Osteoblast (primary cell): Measurements from ENCODE around the gene CNTFR. TPM values are rescaled to one million over a fixed set of nuclear protein-coding genes. Genes with fewer than 3 reads are reported as not detected.

Experiments used
- DNase-seq: peaks from one replicate; pipeline ENCODE4 v3.0.0; 2011; ENCODE audit warnings: low spot score, mixed read lengths; ENCODE audit not compliant: insufficient read length; ENCODE audit errors: missing footprints
- H2AFZ ChIP-seq: 2 replicates; pipeline ENCODE4 v1.6.0; 2011; ENCODE audit warnings: mild to moderate bottlenecking, low read length
- H3K27ac ChIP-seq: 2 replicates; pipeline ENCODE4 v1.5.1; 2011; ENCODE audit warnings: mild to moderate bottlenecking, low read depth, low read length, moderate library complexity
- H3K27me3 ChIP-seq: 2 replicates; pipeline ENCODE4 v1.6.0; 2012; ENCODE audit warnings: mild to moderate bottlenecking, control low read depth, inconsistent platforms, low read length, moderate library complexity; ENCODE audit not compliant: insufficient read depth
- H3K36me3 ChIP-seq: 2 replicates; pipeline ENCODE4 v1.5.1; 2011; ENCODE audit warnings: mild to moderate bottlenecking, low read length, control low read depth, moderate library complexity; ENCODE audit not compliant: insufficient read depth
- H3K4me1 ChIP-seq: 2 replicates; pipeline ENCODE4 v1.5.1; 2011; ENCODE audit warnings: mild to moderate bottlenecking, low read length, control low read depth, moderate library complexity; ENCODE audit not compliant: insufficient read depth
- H3K4me2 ChIP-seq: 2 replicates; pipeline ENCODE4 v1.6.0; 2011; ENCODE audit warnings: mild to moderate bottlenecking, low read length; ENCODE audit not compliant: insufficient read depth
- H3K4me3 ChIP-seq: fragments of 200-600 bp; sonication (generic); 3 replicates; pipeline ENCODE4 v1.5.1; 2012; ENCODE audit warnings: mild to moderate bottlenecking, low read length, inconsistent platforms; ENCODE audit not compliant: insufficient read depth
- H3K79me2 ChIP-seq: 2 replicates; pipeline ENCODE4 v1.6.0; 2012; ENCODE audit warnings: mild to moderate bottlenecking, low read length, control low read depth, inconsistent platforms; ENCODE audit not compliant: insufficient read depth
- H3K9me3 ChIP-seq: 2 replicates; pipeline ENCODE4 v1.5.1; 2011; ENCODE audit warnings: low read depth, low read length, control low read depth
- H4K20me1 ChIP-seq: 2 replicates; pipeline ENCODE4 v1.6.0; 2012; ENCODE audit warnings: mild to moderate bottlenecking, low read length, control low read depth; ENCODE audit not compliant: insufficient read depth
- CTCF ChIP-seq: IDR thresholded peaks from 2 replicates; pipeline ENCODE4 v1.5.1; 2011; ENCODE audit warnings: mild to moderate bottlenecking, low read depth, low read length, moderate library complexity; ENCODE audit errors: extremely low read depth
- total RNA-seq: library from RNA; depleted of rRNA; stranded (reverse); fragments of >200 nt; gene quantifications from 2 replicates; pipeline ENCODE4 v1.2.3, GENCODE V29; 2012

Gene CNTFR
- total RNA-seq, 1 donor = not detected

GRCh38 chr9:34512131-34513078 lies 77.1 kb downstream of the CNTFR start:
- no peaks in the 10 kb centered on the region for H4K20me1 ChIP-seq
- no peak for TF ChIP-seq CTCF
- no peaks in the 10 kb centered on the region for H3K36me3 ChIP-seq
- H3K4me1 ChIP-seq = peaks cover 4% of the 10 kb centered on the region
- no peaks in the 10 kb centered on the region for H3K79me2 ChIP-seq
- no peak overlapping the region for H3K4me2 ChIP-seq
- no peak overlapping the region for H3K4me3 ChIP-seq
- peak; percentile 76 for DNase-seq
- H3K27me3 ChIP-seq = peaks cover 10% of the 10 kb centered on the region
- no peak overlapping the region for H3K27ac ChIP-seq
- H3K9me3 ChIP-seq = no peaks in the 10 kb centered on the region
- no peak overlapping the region for H2AFZ ChIP-seq

- Histone ChIP-seq H3K36me3 (no peaks in the 10 kb centered on the region), H3K4me1 (peaks cover 4% of the 10 kb centered on the region), H3K27ac (no peak overlapping the region), H3K27me3 (peaks cover 13% of the 10 kb centered on the region), H3K4me2 (no peak overlapping the region), H4K20me1 (no peaks in the 10 kb centered on the region), H3K79me2 (no peaks in the 10 kb centered on the region), H3K9me3 (no peaks in the 10 kb centered on the region), H3K4me3 (no peak overlapping the region), H2AFZ (no peak overlapping the region)
- DNase-seq = no peak
- TF ChIP-seq CTCF = no peak
Measured at GRCh38 chr9:34510497-34511468, 78.7 kb downstream of the CNTFR start.

GRCh38 chr9:34508951-34509350 lies 80.6 kb downstream of the CNTFR start:
- Histone ChIP-seq H3K4me2 (no peak overlapping the region), H3K4me3 (no peak overlapping the region), H3K36me3 (no peaks in the 10 kb centered on the region), H3K79me2 (no peaks in the 10 kb centered on the region), H2AFZ (no peak overlapping the region), H3K27ac (no peak overlapping the region), H3K9me3 (no peaks in the 10 kb centered on the region), H4K20me1 (no peaks in the 10 kb centered on the region), H3K27me3 (peaks cover 14% of the 10 kb centered on the region), H3K4me1 (peaks cover 4% of the 10 kb centered on the region)
- no peak for DNase-seq
- TF ChIP-seq CTCF = no peak
